ENCODE data around the gene HOXD4.

GRCh38 chr2:176110415-176111308, 40.7 kb upstream of the HOXD4 start:
- TF ChIP-seq, protein P1, sequence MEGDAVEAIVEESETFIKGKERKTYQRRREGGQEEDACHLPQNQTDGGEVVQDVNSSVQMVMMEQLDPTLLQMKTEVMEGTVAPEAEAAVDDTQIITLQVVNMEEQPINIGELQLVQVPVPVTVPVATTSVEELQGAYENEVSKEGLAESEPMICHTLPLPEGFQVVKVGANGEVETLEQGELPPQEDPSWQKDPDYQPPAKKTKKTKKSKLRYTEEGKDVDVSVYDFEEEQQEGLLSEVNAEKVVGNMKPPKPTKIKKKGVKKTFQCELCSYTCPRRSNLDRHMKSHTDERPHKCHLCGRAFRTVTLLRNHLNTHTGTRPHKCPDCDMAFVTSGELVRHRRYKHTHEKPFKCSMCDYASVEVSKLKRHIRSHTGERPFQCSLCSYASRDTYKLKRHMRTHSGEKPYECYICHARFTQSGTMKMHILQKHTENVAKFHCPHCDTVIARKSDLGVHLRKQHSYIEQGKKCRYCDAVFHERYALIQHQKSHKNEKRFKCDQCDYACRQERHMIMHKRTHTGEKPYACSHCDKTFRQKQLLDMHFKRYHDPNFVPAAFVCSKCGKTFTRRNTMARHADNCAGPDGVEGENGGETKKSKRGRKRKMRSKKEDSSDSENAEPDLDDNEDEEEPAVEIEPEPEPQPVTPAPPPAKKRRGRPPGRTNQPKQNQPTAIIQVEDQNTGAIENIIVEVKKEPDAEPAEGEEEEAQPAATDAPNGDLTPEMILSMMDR (IDR thresholded peaks at IDR 0.05), result no peak
- no peak for TF ChIP-seq ZFX (IDR thresholded peaks at IDR 0.05; ENCODE audit: borderline replicate concordance)
